Subcutaneous adipose tissue (tissue), 4 donors: ENCODE results near the gene MGRN1. TPM values are rescaled to one million over a fixed set of nuclear protein-coding genes. Genes with fewer than 3 reads are reported as not detected.

Experiments
- total RNA-seq, 4 donors: library from RNA; depleted of rRNA; stranded (reverse); fragments of >200 nt; gene quantifications; one replicate each; pipeline ENCODE4 v1.1.0, GENCODE V29; 2016
- TF ChIP-seq, protein P1 (sequence below): fragments of 450-650 bp; IDR thresholded peaks from one replicate; pipeline ENCODE4 v1.5.1; 2016; ENCODE audit warnings: low read depth, mild to moderate bottlenecking, control low read depth, antibody characterized with exemption, moderate library complexity

MGRN1 gene
- total RNA-seq, 4 donors from 2014 or later: 21.2 to 44.5 (median 25.2) TPM

DNA sequence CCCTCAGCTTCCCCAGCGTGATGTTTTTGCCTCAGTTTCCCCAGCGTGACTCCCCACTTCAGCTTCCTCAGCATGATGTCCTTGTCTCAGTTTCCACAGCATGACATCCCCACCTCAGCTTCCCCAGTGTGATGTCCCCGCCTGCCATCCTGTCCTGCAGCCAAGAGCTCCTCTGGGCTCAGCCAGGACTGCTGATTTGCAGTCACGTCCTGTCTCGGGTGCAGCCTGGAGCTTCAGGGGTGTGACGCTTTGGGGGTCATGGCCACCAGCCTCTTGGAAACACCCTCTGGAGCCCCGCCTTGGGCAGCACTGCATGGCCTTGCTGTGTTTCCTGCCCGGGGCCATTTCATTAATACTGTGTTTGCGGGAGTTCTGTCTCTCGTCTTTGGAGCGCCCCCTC is 52.2 kb downstream of the MGRN1 start:
- TF ChIP-seq, protein P1, sequence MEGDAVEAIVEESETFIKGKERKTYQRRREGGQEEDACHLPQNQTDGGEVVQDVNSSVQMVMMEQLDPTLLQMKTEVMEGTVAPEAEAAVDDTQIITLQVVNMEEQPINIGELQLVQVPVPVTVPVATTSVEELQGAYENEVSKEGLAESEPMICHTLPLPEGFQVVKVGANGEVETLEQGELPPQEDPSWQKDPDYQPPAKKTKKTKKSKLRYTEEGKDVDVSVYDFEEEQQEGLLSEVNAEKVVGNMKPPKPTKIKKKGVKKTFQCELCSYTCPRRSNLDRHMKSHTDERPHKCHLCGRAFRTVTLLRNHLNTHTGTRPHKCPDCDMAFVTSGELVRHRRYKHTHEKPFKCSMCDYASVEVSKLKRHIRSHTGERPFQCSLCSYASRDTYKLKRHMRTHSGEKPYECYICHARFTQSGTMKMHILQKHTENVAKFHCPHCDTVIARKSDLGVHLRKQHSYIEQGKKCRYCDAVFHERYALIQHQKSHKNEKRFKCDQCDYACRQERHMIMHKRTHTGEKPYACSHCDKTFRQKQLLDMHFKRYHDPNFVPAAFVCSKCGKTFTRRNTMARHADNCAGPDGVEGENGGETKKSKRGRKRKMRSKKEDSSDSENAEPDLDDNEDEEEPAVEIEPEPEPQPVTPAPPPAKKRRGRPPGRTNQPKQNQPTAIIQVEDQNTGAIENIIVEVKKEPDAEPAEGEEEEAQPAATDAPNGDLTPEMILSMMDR: no peak

DNA sequence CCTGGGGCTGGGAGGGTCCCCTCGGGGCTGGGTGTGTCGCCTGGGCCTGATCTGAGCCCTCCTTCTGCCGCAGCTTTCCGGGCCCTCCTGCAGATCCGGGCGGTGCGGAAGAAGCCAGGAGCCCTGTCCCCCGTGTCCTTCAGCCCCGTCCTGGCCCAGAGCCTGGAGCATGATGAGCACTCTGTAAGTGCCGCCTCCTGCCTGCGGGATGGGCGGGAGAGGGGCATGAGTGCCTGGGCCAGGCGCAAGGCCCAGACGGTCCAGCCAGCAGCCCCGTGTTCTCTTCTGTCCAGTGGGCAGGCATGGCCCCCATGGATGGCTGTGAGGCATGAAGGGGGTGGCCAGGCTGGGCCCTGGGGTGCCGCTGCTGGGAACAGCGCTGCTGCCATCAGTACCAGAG is 52.8 kb downstream of the MGRN1 start:
- TF ChIP-seq, protein P1: no peak

DNA sequence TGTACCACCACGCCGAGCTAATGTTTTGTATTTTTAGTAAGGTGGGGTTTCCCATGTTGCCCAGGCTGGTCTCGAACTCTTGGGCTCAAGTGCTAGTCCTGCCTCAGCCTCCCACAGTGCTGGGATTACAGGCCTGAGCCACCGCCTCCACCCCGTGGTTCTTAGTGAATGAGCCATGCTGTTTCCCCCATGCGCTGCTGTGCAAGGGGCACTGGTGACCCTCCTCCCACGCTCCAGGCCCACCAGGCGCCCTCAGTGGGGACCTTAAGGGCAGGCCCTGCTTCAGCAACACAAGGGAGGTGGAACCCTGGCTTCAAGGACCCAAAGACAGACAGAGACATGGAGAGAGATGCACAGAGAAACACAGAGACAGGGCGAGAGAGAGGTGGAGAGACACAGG is 53.4 kb downstream of the MGRN1 start:
- TF ChIP-seq, protein P1: no peak

DNA sequence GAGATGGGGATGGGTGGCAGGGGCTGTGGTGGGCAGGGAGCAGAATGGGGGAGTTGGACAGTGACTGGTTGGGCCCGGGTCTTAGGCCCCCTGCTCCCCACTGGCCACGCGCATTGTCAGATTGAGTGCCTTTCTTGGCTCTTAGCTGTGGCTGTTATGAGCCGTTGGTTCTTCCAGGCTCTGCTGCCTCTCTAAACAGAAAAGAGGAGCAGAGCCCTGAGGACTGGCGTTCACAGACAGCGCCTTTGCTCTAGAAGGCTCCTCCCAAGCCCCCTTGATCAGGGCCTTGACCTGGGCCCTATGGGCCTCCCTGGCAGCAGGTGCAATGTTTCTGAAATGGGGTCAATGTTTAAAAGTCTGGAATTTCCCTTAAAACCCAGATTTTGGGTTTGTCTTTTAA is 54.0 kb downstream of the MGRN1 start:
- TF ChIP-seq, protein P1: no peak

DNA sequence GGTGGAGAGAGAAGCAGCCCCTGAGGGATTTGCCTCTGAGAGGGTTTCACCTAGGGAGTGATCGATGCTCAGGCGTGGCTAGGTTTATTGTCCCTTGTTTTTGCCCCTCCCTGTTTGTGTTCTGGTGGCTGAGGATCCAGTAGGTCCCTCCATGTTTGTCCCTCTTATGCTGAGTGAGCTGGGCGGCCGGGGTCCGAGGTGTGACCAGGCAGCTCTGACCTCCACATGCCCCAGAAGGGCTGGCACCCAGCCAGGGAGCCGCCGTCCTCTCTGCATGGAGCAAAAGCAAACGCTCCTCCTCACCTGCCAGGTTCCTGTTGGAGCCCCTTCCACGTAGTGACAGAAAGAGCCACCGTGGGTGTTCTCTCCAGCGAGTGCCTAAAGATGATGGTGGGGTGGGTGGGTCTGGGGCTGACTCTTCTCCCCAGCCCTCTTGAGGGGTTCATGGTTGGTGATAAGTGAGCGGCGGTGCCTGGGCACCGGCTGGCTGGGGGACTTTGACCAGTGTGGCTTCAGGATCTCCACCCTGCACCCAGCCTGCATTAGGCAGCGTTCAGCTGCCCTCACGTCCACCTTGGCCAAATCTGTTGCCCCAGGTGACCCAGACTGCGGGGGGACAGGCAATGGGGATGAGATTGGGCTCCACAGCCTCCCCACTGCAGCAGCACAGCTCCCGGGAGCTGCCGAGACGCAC is 54.7 kb downstream of the MGRN1 start:
- TF ChIP-seq, protein P1: no peak

DNA sequence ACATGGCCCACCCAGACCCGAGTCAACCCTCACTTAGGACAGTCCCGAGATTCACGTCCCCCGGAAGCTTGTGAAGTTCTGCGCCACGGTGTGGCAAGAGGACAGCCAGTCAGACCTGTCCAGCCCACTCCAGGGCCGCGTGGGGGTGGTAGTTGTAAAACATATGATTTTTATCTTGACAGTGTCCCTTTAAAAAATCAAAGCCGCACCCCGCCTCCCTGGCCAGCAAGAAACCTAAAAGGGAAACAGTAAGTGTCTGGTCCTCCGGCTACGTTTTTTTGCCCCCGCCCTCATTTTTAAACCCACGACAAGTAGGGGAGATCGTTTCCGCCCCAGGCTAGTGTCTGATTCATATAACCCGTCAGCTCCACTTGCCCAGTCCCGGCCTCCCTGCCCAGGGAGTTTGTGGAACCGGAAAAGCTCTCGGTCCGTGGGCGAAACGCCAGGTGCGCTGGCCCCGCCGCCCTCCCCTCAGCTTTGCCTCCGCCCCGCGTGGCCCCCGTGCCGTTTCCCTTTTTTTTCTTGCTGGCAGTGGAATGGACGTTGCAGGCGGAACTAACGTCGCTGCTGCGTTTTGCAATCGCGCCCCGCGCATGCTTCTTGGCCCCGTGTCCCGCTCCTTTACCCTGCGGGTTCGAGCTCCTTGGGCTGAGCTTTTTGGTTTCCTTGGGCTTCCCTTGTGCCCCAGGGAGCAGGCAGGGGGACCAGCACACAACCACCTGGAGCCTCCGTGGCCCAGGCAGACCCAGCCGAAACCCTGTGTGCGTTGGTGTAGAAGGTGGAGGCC is 55.4 kb downstream of the MGRN1 start:
- TF ChIP-seq, protein P1: no peak

DNA sequence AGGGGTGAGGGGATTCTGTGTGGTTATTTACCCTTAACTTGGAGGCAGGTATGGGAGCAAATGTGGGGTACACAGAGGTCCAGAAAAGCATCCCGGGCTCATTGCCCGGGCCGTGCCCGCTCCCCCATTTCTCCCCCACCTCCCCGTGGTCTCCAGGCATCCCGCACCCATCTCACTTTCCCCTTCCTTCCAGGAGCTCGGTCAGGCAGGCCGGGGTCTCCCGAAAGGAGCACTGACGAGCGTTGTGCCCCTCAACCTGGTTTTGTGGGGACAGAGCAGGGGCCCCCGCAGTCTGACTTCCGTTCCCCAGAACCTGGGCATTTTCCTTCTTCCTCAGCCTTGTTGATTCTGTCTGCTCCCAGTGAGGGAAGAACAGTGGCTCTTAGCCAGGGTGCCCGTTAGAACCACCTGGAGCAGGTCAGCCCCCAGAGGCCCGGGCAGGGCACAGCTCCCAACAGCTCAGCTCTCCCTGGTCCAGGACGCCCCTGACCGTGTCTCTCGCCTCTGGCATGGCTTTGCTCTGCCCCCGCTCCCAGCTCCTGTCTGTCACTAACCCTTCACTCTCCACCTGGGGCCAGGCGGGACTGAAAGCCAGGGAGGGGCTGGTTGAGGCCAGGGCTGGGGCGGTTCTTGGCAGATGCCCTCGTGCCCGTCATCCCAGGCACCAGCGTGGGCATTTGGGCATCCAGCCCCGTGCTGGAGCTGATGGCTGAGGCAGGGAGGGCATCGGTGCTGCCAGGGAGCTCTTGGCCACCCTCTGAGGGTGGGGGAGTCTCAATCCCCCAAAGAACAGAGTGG is 56.2 kb downstream of the MGRN1 start:
- TF ChIP-seq, protein P1: no peak
